GM08714 (cell line): ENCODE results near the gene RNASEH2A.
"Not testable (repeated sequence)": the region's sequence is repeated elsewhere in the genome, so short reads cannot be mapped to it uniquely, and the experiment has no call there.

Source experiments
- H3K4me3 ChIP-seq: fragments of 200-500 bp; sonication (Bioruptor generic); 2 replicates; pipeline ENCODE4 v1.5.1; 2014; ENCODE audit warnings: mild to moderate bottlenecking, low read length, inconsistent platforms
- ZNF274 ChIP-seq: IDR thresholded peaks from 2 replicates; pipeline ENCODE4 v1.6.1; 2012; ENCODE audit warnings: mild to moderate bottlenecking, low read depth, low read length

RNASEH2A gene

GRCh38 chr19:12796146-12797071 is 10.0 kb upstream of the RNASEH2A start:
- H3K4me3 ChIP-seq = no peak overlapping the region
- no peak for TF ChIP-seq ZNF274

GRCh38 chr19:12797141-12797587 is 9.2 kb upstream of the RNASEH2A start:
- no peak overlapping the region for H3K4me3 ChIP-seq
- no peak for TF ChIP-seq ZNF274

GRCh38 chr19:12797607-12798006 is 8.8 kb upstream of the RNASEH2A start:
- H3K4me3 ChIP-seq = not testable (repeated sequence)

- no peak for TF ChIP-seq ZNF274
- no peak overlapping the region for H3K4me3 ChIP-seq
Observed at GRCh38 chr19:12799742-12800465, 6.5 kb upstream of the RNASEH2A start.

- peak overlapping the region; percentile 69; the same call in 1 of the 2 replicates for H3K4me3 ChIP-seq
- no peak for TF ChIP-seq ZNF274
Observed at GRCh38 chr19:12800466-12800770, 6.0 kb upstream of the RNASEH2A start.

- TF ChIP-seq ZNF274 = no peak
- peak overlapping the region; percentile 69 for H3K4me3 ChIP-seq
Observed at GRCh38 chr19:12800923-12801465, 5.4 kb upstream of the RNASEH2A start.

- peak within 1 kb of the TSS; percentile 69 for H3K4me3 ChIP-seq
- TF ChIP-seq ZNF274 = no peak
Observed at GRCh38 chr19:12801466-12802266, 4.7 kb upstream of the RNASEH2A start, which contains the start of the genes PRDX2 and THSD8. Gene PRDX2 (minus strand): TSS chr19:12801800. CDS start chr19:12801261, 539 bp downstream. Gene THSD8 (plus strand): TSS chr19:12802069. CDS start chr19:12802072, 3 bp downstream.

- H3K4me3 ChIP-seq = peak overlapping the region; percentile 69; the same call in 1 of the 2 replicates
- no peak for TF ChIP-seq ZNF274
Observed at GRCh38 chr19:12802267-12803106, 3.9 kb upstream of the RNASEH2A start.

- TF ChIP-seq ZNF274 = no peak
Observed at GRCh38 chr19:12804051-12804450, 2.3 kb upstream of the RNASEH2A start.

GRCh38 chr19:12815088-12815487 is 8.7 kb downstream of the RNASEH2A start:
- H3K4me3 ChIP-seq = no peak overlapping the region
- no peak for TF ChIP-seq ZNF274

More at GRCh38 chr19:12804051-12804450, 2.3 kb upstream of the RNASEH2A start:
- no peak overlapping the region for H3K4me3 ChIP-seq

- not testable (repeated sequence) for H3K4me3 ChIP-seq
Observed at GRCh38 chr19:12817188-12817587, 10.8 kb downstream of the RNASEH2A start.

- not testable (repeated sequence) for H3K4me3 ChIP-seq
Observed at GRCh38 chr19:12817810-12818209, 11.4 kb downstream of the RNASEH2A start.

GRCh38 chr19:12821761-12822160 is 15.4 kb downstream of the RNASEH2A start:
- no peak overlapping the region for H3K4me3 ChIP-seq
- no peak for TF ChIP-seq ZNF274
